Peyer's patch (tissue), 4 donors: ENCODE data around the gene MYO1B.

Experiments used
- POLR2A ChIP-seq, 2 donors: fragments of 450-650 bp; IDR thresholded peaks; one replicate each; pipeline ENCODE4 v1.5.1; 2017; ENCODE audit warnings: antibody characterized with exemption in 2 of 2, mild to moderate bottlenecking in 2 of 2, moderate library complexity in 2 of 2
- TF ChIP-seq, protein P1 (sequence below), 6 experiments: fragments of 450-650 bp in 4 of 6; fragments of 200-600 bp in 2 of 6; sonication (generic) in 1 of 6; IDR thresholded peaks; one replicate each; pipeline ENCODE4 v1.5.1; 2017 to 2019; ENCODE audit warnings: antibody characterized with exemption in 6 of 6, mild to moderate bottlenecking in 3 of 6, moderate library complexity in 1 of 6

- TF ChIP-seq, protein P1, sequence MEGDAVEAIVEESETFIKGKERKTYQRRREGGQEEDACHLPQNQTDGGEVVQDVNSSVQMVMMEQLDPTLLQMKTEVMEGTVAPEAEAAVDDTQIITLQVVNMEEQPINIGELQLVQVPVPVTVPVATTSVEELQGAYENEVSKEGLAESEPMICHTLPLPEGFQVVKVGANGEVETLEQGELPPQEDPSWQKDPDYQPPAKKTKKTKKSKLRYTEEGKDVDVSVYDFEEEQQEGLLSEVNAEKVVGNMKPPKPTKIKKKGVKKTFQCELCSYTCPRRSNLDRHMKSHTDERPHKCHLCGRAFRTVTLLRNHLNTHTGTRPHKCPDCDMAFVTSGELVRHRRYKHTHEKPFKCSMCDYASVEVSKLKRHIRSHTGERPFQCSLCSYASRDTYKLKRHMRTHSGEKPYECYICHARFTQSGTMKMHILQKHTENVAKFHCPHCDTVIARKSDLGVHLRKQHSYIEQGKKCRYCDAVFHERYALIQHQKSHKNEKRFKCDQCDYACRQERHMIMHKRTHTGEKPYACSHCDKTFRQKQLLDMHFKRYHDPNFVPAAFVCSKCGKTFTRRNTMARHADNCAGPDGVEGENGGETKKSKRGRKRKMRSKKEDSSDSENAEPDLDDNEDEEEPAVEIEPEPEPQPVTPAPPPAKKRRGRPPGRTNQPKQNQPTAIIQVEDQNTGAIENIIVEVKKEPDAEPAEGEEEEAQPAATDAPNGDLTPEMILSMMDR (IDR thresholded peaks at IDR 0.05): no peak
- no peak for TF ChIP-seq POLR2A (IDR thresholded peaks at IDR 0.05)
Observed at GRCh38 chr2:191272064-191272463, 26.9 kb downstream of the MYO1B start.
